Stimulated activated memory B cell treated with anti-CD40 and anti-IgM and Interleukin-4, amounts not matched to agents 10 μg/mL and 1 μg/mL and 100 μg/mL, for 72 hours (primary cell): ENCODE results near the gene WAC.
"Not testable (repeated sequence)": the region's sequence is repeated elsewhere in the genome, so short reads cannot be mapped to it uniquely, and the experiment has no call there.

Experiments
- ATAC-seq: fragments of 150-1000 bp; cut with Tn5 transposase; 2 replicates; pipeline ENCODE4 v1.10.0; 2021
- H3K27ac Mint-ChIP-seq: one replicate; pipeline ENCODE4 v1.8.0; 2022; ENCODE audit warnings: mild to moderate bottlenecking, mixed read lengths
- H3K27me3 Mint-ChIP-seq: one replicate; pipeline ENCODE4 v1.8.0; 2022; ENCODE audit warnings: mixed read lengths
- H3K36me3 Mint-ChIP-seq: one replicate; pipeline ENCODE4 v1.8.0; 2022; ENCODE audit warnings: mixed read lengths
- H3K4me1 Mint-ChIP-seq: one replicate; pipeline ENCODE4 v1.8.0; 2022; ENCODE audit warnings: mixed read lengths
- H3K4me3 Mint-ChIP-seq: one replicate; pipeline ENCODE4 v1.8.0; 2022; ENCODE audit warnings: mild to moderate bottlenecking, moderate library complexity, mixed read lengths
- H3K9me3 Mint-ChIP-seq: one replicate; pipeline ENCODE4 v1.8.0; 2022; ENCODE audit warnings: mixed read lengths

WAC gene

DNA sequence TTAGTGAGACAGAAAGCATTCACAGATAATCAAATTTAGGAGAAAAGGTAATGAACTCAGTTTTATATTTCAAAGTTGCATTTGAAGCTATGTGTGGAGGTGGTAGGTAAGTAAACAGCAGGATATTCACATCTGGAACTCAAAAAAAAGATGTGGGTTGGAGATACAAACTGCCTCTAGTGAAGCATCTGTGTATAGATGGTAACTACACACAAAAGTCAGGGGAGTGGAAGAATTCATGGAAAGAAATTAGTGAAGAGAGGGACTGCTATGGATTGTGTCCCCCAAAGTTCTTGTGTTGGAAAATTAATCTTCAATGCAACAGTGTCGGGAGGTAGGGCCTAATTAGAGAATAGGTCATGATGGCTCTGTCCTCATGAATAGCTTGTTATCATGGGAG lies 18.3 kb upstream of the WAC start:
- Mint-ChIP-seq H3K36me3 (no peaks in the 10 kb centered on the region), H3K27ac (no peak overlapping the region), H3K27me3 (no peaks in the 10 kb centered on the region), H3K9me3 (peaks cover 3% of the 10 kb centered on the region), H3K4me3 (no peak overlapping the region), H3K4me1 (no peaks in the 10 kb centered on the region)
- no peak for ATAC-seq

GRCh38 chr10:28520346-28520745 lies 12.6 kb upstream of the WAC start:
- no peak overlapping the region for H3K4me3 Mint-ChIP-seq
- no peaks in the 10 kb centered on the region for H3K4me1 Mint-ChIP-seq
- H3K27me3 Mint-ChIP-seq, result no peaks in the 10 kb centered on the region
- H3K36me3 Mint-ChIP-seq, result peaks cover 28% of the 10 kb centered on the region
- ATAC-seq, result no peak
- no peak overlapping the region for H3K27ac Mint-ChIP-seq
- peaks cover 16% of the 10 kb centered on the region for H3K9me3 Mint-ChIP-seq

DNA sequence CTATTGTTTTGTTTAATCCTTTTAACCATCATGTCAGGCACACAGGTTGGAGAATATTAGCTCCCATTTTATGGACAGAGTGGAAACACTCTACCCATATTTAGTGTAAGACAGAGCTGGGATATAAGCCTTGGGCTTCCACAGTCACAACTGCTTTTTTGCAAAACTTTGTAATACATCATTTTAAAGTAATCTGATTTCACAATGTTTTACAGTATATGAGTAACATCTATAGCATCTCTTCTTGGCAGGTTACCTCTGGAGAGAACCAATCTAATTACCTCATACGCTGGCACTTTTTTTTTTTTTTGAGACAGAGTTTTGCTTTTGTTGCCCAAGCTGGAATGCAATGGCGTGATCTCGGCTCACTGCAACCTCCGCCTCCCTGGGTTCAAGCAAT lies 12.1 kb upstream of the WAC start:
- H3K4me1 Mint-ChIP-seq, H3K4me3 Mint-ChIP-seq, H3K27me3 Mint-ChIP-seq, H3K27ac Mint-ChIP-seq, ATAC-seq: not testable (repeated sequence)
- H3K36me3 Mint-ChIP-seq, result peaks cover 32% of the 10 kb centered on the region
- peaks cover 18% of the 10 kb centered on the region for H3K9me3 Mint-ChIP-seq

- Mint-ChIP-seq H3K9me3 (peaks cover 17% of the 10 kb centered on the region), H3K36me3 (peaks cover 44% of the 10 kb centered on the region)
- H3K4me3 Mint-ChIP-seq, H3K27ac Mint-ChIP-seq, H3K27me3 Mint-ChIP-seq, H3K4me1 Mint-ChIP-seq, ATAC-seq: not testable (repeated sequence)
These were observed 11.0 kb upstream of the WAC start for GRCh38 chr10:28521961-28522360.

DNA sequence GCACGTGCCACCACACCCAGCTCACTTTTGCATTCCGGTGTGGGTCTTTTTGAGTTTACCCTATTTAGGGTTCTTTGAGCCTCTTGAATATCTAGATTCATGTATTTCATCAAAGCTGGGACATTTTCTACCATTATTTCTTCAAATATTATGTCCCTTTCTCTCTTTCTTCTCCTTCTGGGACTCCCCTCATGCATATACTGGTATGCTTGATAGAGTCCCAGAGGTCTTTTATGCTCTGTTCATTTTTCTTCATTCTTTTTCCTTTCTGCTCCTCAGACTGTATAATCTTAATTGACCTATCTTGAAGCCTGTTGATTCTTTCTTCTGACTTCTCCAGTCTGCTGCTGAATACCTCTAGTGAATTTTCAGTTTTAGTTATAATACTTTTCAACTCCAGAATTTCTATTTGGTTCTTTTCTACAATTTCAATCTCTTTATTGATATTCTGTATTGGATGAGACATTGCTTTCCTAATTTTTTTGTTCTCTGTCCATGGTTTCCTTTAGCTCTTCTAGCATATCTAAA lies 9.1 kb upstream of the WAC start:
- Mint-ChIP-seq H3K4me3 (no peak overlapping the region), H3K9me3 (peaks cover 19% of the 10 kb centered on the region)
- no peak for ATAC-seq

GRCh38 chr10:28530751-28531150 lies 2.2 kb upstream of the WAC start:
- Mint-ChIP-seq H3K4me3 (no peak overlapping the region), H3K4me1 (peaks cover 48% of the 10 kb centered on the region), H3K36me3 (peaks cover 50% of the 10 kb centered on the region), H3K27ac (no peak overlapping the region), H3K9me3 (peaks cover 5% of the 10 kb centered on the region), H3K27me3 (no peaks in the 10 kb centered on the region)
- no peak for ATAC-seq

More for the DNA sequence above, 9.1 kb upstream of the WAC start:
- Mint-ChIP-seq H3K36me3 (peaks cover 56% of the 10 kb centered on the region), H3K4me1 (peaks cover 1% of the 10 kb centered on the region), H3K27me3 (no peaks in the 10 kb centered on the region), H3K27ac (no peak overlapping the region)

GRCh38 chr10:28533186-28533564 lies 257 bp downstream of the WAC start:
- Mint-ChIP-seq H3K27me3 (no peaks in the 10 kb centered on the region), H3K4me3 (peak overlapping the region; percentile 97), H3K4me1 (peaks cover 51% of the 10 kb centered on the region), H3K27ac (peak overlapping the region; percentile 98), H3K36me3 (peaks cover 47% of the 10 kb centered on the region), H3K9me3 (no peaks in the 10 kb centered on the region)
- ATAC-seq, result no peak

GRCh38 chr10:28533571-28534304 lies 820 bp downstream of the WAC start:
- peak overlapping the region; percentile 98 for H3K27ac Mint-ChIP-seq
- H3K4me1 Mint-ChIP-seq, result peaks cover 50% of the 10 kb centered on the region
- peaks cover 46% of the 10 kb centered on the region for H3K36me3 Mint-ChIP-seq
- H3K27me3 Mint-ChIP-seq, result no peaks in the 10 kb centered on the region
- ATAC-seq, result peak; percentile 55
- peak overlapping the region; percentile 97 for H3K4me3 Mint-ChIP-seq
- H3K9me3 Mint-ChIP-seq, result no peaks in the 10 kb centered on the region

DNA sequence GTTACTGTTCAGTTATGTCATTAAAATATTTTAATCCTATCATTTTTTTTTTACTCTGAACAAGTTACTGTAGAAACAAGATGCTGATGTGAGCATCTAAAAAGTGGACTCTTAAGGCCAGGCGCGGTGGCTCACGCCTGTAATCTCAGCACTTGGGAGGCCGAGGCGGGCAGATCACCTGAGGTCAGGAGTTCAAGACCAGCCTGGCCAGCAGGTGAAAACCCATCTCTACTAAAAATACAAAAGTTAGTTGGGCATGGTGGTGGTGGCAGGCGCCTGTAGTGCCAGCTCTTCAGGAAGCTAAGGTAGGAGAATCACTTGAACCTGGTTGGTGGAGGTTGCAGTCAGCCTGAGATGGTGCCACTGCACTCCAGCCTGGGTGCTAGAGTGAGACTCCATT lies 2.9 kb downstream of the WAC start:
- ATAC-seq, result no peak
- Mint-ChIP-seq H3K27me3 (no peaks in the 10 kb centered on the region), H3K4me3 (no peak overlapping the region), H3K9me3 (no peaks in the 10 kb centered on the region), H3K4me1 (peaks cover 32% of the 10 kb centered on the region), H3K27ac (no peak overlapping the region), H3K36me3 (peaks cover 30% of the 10 kb centered on the region)

- ATAC-seq, result no peak
- H3K4me3 Mint-ChIP-seq, result no peak overlapping the region
- H3K27ac Mint-ChIP-seq, result no peak overlapping the region
- H3K9me3 Mint-ChIP-seq, result no peaks in the 10 kb centered on the region
- H3K27me3 Mint-ChIP-seq, result no peaks in the 10 kb centered on the region
- H3K4me1 Mint-ChIP-seq, result peaks cover 41% of the 10 kb centered on the region
- peaks cover 45% of the 10 kb centered on the region for H3K36me3 Mint-ChIP-seq
These were observed 5.7 kb downstream of the WAC start for GRCh38 chr10:28538595-28538994.

GRCh38 chr10:28540145-28540544 lies 7.2 kb downstream of the WAC start:
- H3K4me3 Mint-ChIP-seq, result no peak overlapping the region
- no peak for ATAC-seq
- H3K27ac Mint-ChIP-seq, result no peak overlapping the region
- H3K4me1 Mint-ChIP-seq, result peaks cover 29% of the 10 kb centered on the region
- peaks cover 41% of the 10 kb centered on the region for H3K36me3 Mint-ChIP-seq
- no peaks in the 10 kb centered on the region for H3K27me3 Mint-ChIP-seq
- no peaks in the 10 kb centered on the region for H3K9me3 Mint-ChIP-seq

- no peak for ATAC-seq
- H3K4me1 Mint-ChIP-seq, result peaks cover 27% of the 10 kb centered on the region
- H3K27me3 Mint-ChIP-seq, result no peaks in the 10 kb centered on the region
- H3K36me3 Mint-ChIP-seq, result peaks cover 30% of the 10 kb centered on the region
- H3K27ac Mint-ChIP-seq, result peak overlapping the region; percentile 0
- no peaks in the 10 kb centered on the region for H3K9me3 Mint-ChIP-seq
- H3K4me3 Mint-ChIP-seq, result no peak overlapping the region
These were observed 8.9 kb downstream of the WAC start for GRCh38 chr10:28541717-28542365.

- ATAC-seq, result no peak
- Mint-ChIP-seq H3K27ac (peak overlapping the region; percentile 0), H3K9me3 (no peaks in the 10 kb centered on the region), H3K36me3 (peaks cover 24% of the 10 kb centered on the region), H3K4me1 (peaks cover 27% of the 10 kb centered on the region), H3K27me3 (no peaks in the 10 kb centered on the region), H3K4me3 (no peak overlapping the region)
These were observed 9.8 kb downstream of the WAC start for GRCh38 chr10:28542728-28543127.

DNA sequence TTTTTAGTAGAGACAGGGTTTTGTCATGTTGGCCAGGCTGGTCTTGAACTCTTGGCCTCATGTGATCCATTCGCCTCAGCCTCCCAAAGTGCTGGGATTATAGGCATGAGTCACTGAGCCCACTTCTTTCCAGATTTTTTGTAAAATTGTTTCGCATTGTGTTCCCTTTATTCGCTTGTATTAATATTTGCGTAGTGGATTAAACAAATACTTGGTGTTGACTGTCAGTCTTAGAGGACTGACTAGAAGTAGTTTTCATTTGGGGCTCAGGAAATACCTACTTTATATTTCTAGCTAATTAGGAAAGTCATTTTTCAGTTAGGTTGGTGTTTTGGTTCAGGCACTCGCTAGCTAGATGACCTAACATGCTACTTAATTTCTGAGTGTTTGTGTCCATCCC lies 11.1 kb downstream of the WAC start:
- Mint-ChIP-seq H3K4me1 (peaks cover 35% of the 10 kb centered on the region), H3K4me3 (no peak overlapping the region), H3K9me3 (no peaks in the 10 kb centered on the region), H3K27ac (no peak overlapping the region), H3K27me3 (no peaks in the 10 kb centered on the region), H3K36me3 (peaks cover 27% of the 10 kb centered on the region)
- no peak for ATAC-seq

GRCh38 chr10:28545967-28546644 lies 13.2 kb downstream of the WAC start:
- Mint-ChIP-seq H3K36me3 (peaks cover 38% of the 10 kb centered on the region), H3K27ac (peak overlapping the region; percentile 71), H3K27me3 (no peaks in the 10 kb centered on the region), H3K4me1 (peaks cover 53% of the 10 kb centered on the region), H3K4me3 (no peak overlapping the region), H3K9me3 (no peaks in the 10 kb centered on the region)
- ATAC-seq, result peak; percentile 48
